Pancreas (tissue), 10 donors: ENCODE data around the gene UNK. TPM values are rescaled to one million over a fixed set of nuclear protein-coding genes. Genes with fewer than 3 reads are reported as not detected.

Experiments
- ATAC-seq, 4 donors: fragments of 200-7000 bp; cut with Tn5 transposase; one replicate each; pipeline versions ENCODE4 v1.8.0 to v1.9.1; 2020; ENCODE audit warnings: mild to moderate bottlenecking in 4 of 4, moderate library complexity in 4 of 4
- DNase-seq, 6 donors: peaks; one replicate each; pipeline ENCODE4 v3.0.0-alpha.2; 2020
- FAIRE-seq: peaks from 2 replicates; lab custom pipeline; 2012; peaks lifted over from hg19 to GRCh38; lab: Jason Lieb, UNC
- H3K27ac ChIP-seq, 4 donors: fragments of 200-600 bp; sonication (generic); 1 replicate in 3 of 4; 2 replicates in 1 of 4; pipeline versions ENCODE4 v1.5.0 to v1.8.0; 2020
- H3K27me3 ChIP-seq, 4 donors: fragments of 200-600 bp; one replicate each; pipeline ENCODE4 v1.8.0; 2021
- H3K36me3 ChIP-seq, 3 donors: fragments of 200-600 bp; sonication (generic) in 1 of 3; one replicate each; pipeline versions ENCODE4 v1.5.0 to v1.8.0; 2020 to 2021
- H3K4me1 ChIP-seq, 3 donors: fragments of 200-600 bp; one replicate each; pipeline ENCODE4 v1.8.0; 2021
- H3K4me3 ChIP-seq, 4 donors: fragments of 200-600 bp; sonication (generic) in 2 of 4; one replicate each; pipeline versions ENCODE4 v1.5.0 to v1.8.0; 2020 to 2021
- H3K9me3 ChIP-seq, 4 donors: fragments of 200-600 bp; one replicate each; pipeline ENCODE4 v1.8.0; 2021
- CTCF ChIP-seq, 4 donors: fragments of 200-600 bp; sonication (generic) in 3 of 4; IDR thresholded peaks; one replicate each; pipeline versions ENCODE4 v1.5.0 to v1.8.0; 2021; ENCODE audit warnings: antibody characterized with exemption in 4 of 4
- WGBS, 2 donors: extraction: QIAGEN DNeasy Blood & Tissue Kit; methylation state at CpG; one replicate each; pipeline ENCODE4 v1.1.7; 2013; 5-methylcytosine and 5-hydroxymethylcytosine counted together
- intact Hi-C, 3 donors: fragments of 100-400 bp; cut with DNase I; formaldehyde crosslinking; loops; one replicate each; pipeline versions ENCODE4 v1.11.1 to v1.14.2; 2022
- polyA plus RNA-seq, 2 donors: library from polyadenylated mRNA; stranded (reverse); fragments of 200-250 nt; gene quantifications; one replicate each; pipeline ENCODE4 v1.2.3, GENCODE V29; 2013
- total RNA-seq, 6 donors: library from RNA; stranded (reverse); fragmentation: NEBNext Ultra II Directional in 4 of 6; extraction: Animal tissue kit (Norgen Biotek cat#: 25700) in 4 of 6; gene quantifications; one replicate each; pipeline versions ENCODE4 v1.2.1 to v1.2.4, GENCODE V29; 2021 to 2023
- donor health status: healthy with polysubstance abuse.
- donor health status: DM: no; HTN: no; CAD: no; lungs with moderate emphysema.
- donor health status: DM: no; HTN: no; CAD: no.
- donor health status: control.
- donor health status: control.
- donor health status: Bipolar disorder and iron deficiency.
- donor health status: DM: yes; HTN: yes; CAD: no.
- donor health status: DM: no; HTN: no; CAD: no.
- donor health status: DM: no; HTN: no; CAD: no.
- donor health status: DM: yes; HTN: yes; CAD: no.

UNK gene
- total and polyA plus RNA-seq, 8 donors = 12.8 to 28.9 (median 15.3) TPM

- intact Hi-C loops = no loop called here
- Histone ChIP-seq H3K27ac (peak overlapping the region in 2 of 4 donors; percentile 58 to 69), H3K36me3 (peaks cover 1 to 49% (median 16%) of the 10 kb centered on the region in 3 donors), H3K4me1 (peaks cover 12 to 15% (median 12%) of the 10 kb centered on the region in 3 donors), H3K4me3 (no peak overlapping the region), H3K27me3 (no peaks in the 10 kb centered on the region), H3K9me3 (no peaks in the 10 kb centered on the region)
- no peak for FAIRE-seq
- TF ChIP-seq CTCF (IDR thresholded peaks at IDR 0.05) = no peak
- peak in 1 of 6 donors; percentile 17 for DNase-seq
- no peak for ATAC-seq
- WGBS, 2 donors = 91 to 97% methylated on average over 7 of the region's 7 CpGs
Measured at GRCh38 chr17:75821552-75821951, 36.9 kb downstream of the UNK start.

- DNase-seq (peak; percentile 88 to 96 (median 92)), FAIRE-seq (no peak), ATAC-seq (peak; percentile 68 to 87 (median 80))
- WGBS, 2 donors = 20 to 22% methylated on average over 18 of the region's 18 CpGs
- intact Hi-C loops = no loop called here
- Histone ChIP-seq H3K4me3 (no peak overlapping the region), H3K36me3 (peaks cover 0 to 42% (median 16%) of the 10 kb centered on the region in 3 donors), H3K27me3 (no peaks in the 10 kb centered on the region), H3K4me1 (peaks cover 12 to 17% (median 12%) of the 10 kb centered on the region in 3 donors), H3K9me3 (no peaks in the 10 kb centered on the region), H3K27ac (peak overlapping the region; percentile 9 to 69 (median 48))
- TF ChIP-seq CTCF (IDR thresholded peaks at IDR 0.05) = no peak
Measured at GRCh38 chr17:75822119-75822799, 37.7 kb downstream of the UNK start.

GRCh38 chr17:75822800-75823166 lies 38.2 kb downstream of the UNK start:
- H3K4me3 ChIP-seq = no peak overlapping the region
- peaks cover 12 to 23% (median 12%) of the 10 kb centered on the region in 3 donors for H3K4me1 ChIP-seq
- H3K27me3 ChIP-seq = no peaks in the 10 kb centered on the region
- WGBS, 2 donors = 20 to 22% methylated on average over 3 of the region's 3 CpGs
- FAIRE-seq = no peak
- no peak for TF ChIP-seq CTCF (IDR thresholded peaks at IDR 0.05)
- DNase-seq = peak in 1 of 6 donors; percentile 41
- H3K9me3 ChIP-seq = no peaks in the 10 kb centered on the region
- peak in 3 of 4 donors; percentile 5 to 59 (median 20) for ATAC-seq
- peak overlapping the region; percentile 9 to 69 (median 48) for H3K27ac ChIP-seq
- intact Hi-C loops = no loop called here
- H3K36me3 ChIP-seq = peaks cover 0 to 37% (median 16%) of the 10 kb centered on the region in 3 donors

GRCh38 chr17:75823257-75824041 lies 38.8 kb downstream of the UNK start:
- Histone ChIP-seq H3K4me1 (peaks cover 12 to 23% (median 12%) of the 10 kb centered on the region in 3 donors), H3K4me3 (no peak overlapping the region), H3K27me3 (no peaks in the 10 kb centered on the region), H3K9me3 (no peaks in the 10 kb centered on the region), H3K27ac (peak overlapping the region; percentile 9 to 69 (median 48)), H3K36me3 (peaks cover 0 to 31% (median 16%) of the 10 kb centered on the region in 3 donors)
- intact Hi-C loops = no loop called here
- ATAC-seq (no peak), DNase-seq (peak in 3 of 6 donors; percentile 6 to 76 (median 17)), FAIRE-seq (no peak)
- 84 to 88% methylated on average over 26 to 27 of the region's 28 CpGs for WGBS, 2 donors
- no peak for TF ChIP-seq CTCF (IDR thresholded peaks at IDR 0.05)
